Ishikawa (cell line): ENCODE data around the gene ARMC2.

Experiments used
- CEBPB ChIP-seq: IDR thresholded peaks from 2 replicates; pipeline ENCODE4 v1.6.1; 2012
- EP300 ChIP-seq: IDR thresholded peaks from 2 replicates; pipeline ENCODE4 v1.6.1; 2012; ENCODE audit warnings: borderline replicate concordance
- RAD21 ChIP-seq: IDR thresholded peaks from 2 replicates; pipeline ENCODE4 v1.6.1; 2012; ENCODE audit warnings: low read depth
- TCF12 ChIP-seq: IDR thresholded peaks from 2 replicates; pipeline ENCODE4 v1.6.1; 2012; ENCODE audit warnings: low read depth
- TEAD4 ChIP-seq: IDR thresholded peaks from 2 replicates; pipeline ENCODE4 v1.6.1; 2012
- USF1 ChIP-seq: IDR thresholded peaks from 2 replicates; pipeline ENCODE4 v1.6.1; 2012
- ZBTB7A ChIP-seq: IDR thresholded peaks from 2 replicates; pipeline ENCODE4 v1.6.1; 2012; ENCODE audit warnings: low read depth
- TF ChIP-seq, protein P1 (sequence below): IDR thresholded peaks from 2 replicates; pipeline ENCODE4 v1.6.1; 2012

GRCh38 chr6:108873971-108874370 lies 25.7 kb downstream of the ARMC2 start:
- no peak for TF ChIP-seq CEBPB
- TF ChIP-seq TCF12 = no peak
- TF ChIP-seq RAD21 = no peak
- TF ChIP-seq ZBTB7A = no peak
- no peak for TF ChIP-seq USF1
- TF ChIP-seq EP300 = no peak
- TF ChIP-seq TEAD4 = no peak
- TF ChIP-seq, protein P1, sequence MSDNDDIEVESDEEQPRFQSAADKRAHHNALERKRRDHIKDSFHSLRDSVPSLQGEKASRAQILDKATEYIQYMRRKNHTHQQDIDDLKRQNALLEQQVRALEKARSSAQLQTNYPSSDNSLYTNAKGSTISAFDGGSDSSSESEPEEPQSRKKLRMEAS = no peak
